Kasumi-1 (cell line): ENCODE data around the gene LMX1B.

ENCODE experiments used
- DNase-seq, 2 experiments: peaks; one replicate each; lab custom pipeline; 2025; lab: John Stamatoyannopoulos, UW

The LMX1B gene

GRCh38 chr9:126658201-126658825, 44.6 kb downstream of the LMX1B start:
- no peak for DNase-seq

- no peak for DNase-seq
Measured at GRCh38 chr9:126658956-126659555, 45.3 kb downstream of the LMX1B start.

GRCh38 chr9:126661122-126661520, 47.4 kb downstream of the LMX1B start:
- no peak for DNase-seq

GRCh38 chr9:126661521-126662251, 48.0 kb downstream of the LMX1B start:
- no peak for DNase-seq

- DNase-seq = no peak
Measured at GRCh38 chr9:126663661-126664072, 49.9 kb downstream of the LMX1B start.

- DNase-seq = no peak
Measured at GRCh38 chr9:126664900-126665643, 51.3 kb downstream of the LMX1B start.

- no peak for DNase-seq
Measured at GRCh38 chr9:126665644-126666035, 51.9 kb downstream of the LMX1B start.

GRCh38 chr9:126666155-126666803, 52.6 kb downstream of the LMX1B start:
- DNase-seq = no peak

GRCh38 chr9:126667190-126668055, 53.7 kb downstream of the LMX1B start:
- DNase-seq = no peak

GRCh38 chr9:126668058-126668457, 54.3 kb downstream of the LMX1B start:
- DNase-seq = no peak

- no peak for DNase-seq
Measured at GRCh38 chr9:126669108-126669507, 55.4 kb downstream of the LMX1B start.

GRCh38 chr9:126670270-126670669, 56.5 kb downstream of the LMX1B start:
- no peak for DNase-seq

GRCh38 chr9:126671381-126671831, 57.7 kb downstream of the LMX1B start:
- no peak for DNase-seq

- no peak for DNase-seq
Measured at GRCh38 chr9:126671983-126672382, 58.3 kb downstream of the LMX1B start.

GRCh38 chr9:126672634-126673284, 59.0 kb downstream of the LMX1B start:
- no peak for DNase-seq

- DNase-seq = no peak
Measured at GRCh38 chr9:126673689-126674364, 60.1 kb downstream of the LMX1B start.

- no peak for DNase-seq
Measured at GRCh38 chr9:126674365-126675146, 60.8 kb downstream of the LMX1B start.

- no peak for DNase-seq
Measured at GRCh38 chr9:126675147-126675467, 61.4 kb downstream of the LMX1B start.

GRCh38 chr9:126676102-126676684, 62.5 kb downstream of the LMX1B start:
- DNase-seq = no peak
